NCI-H1048 (cell line): ENCODE results near the gene VKORC1L1.
"Not testable (repeated sequence)": the region's sequence is repeated elsewhere in the genome, so short reads cannot be mapped to it uniquely, and the experiment has no call there.

Source experiments
- DNase-seq: peaks from one replicate; lab custom pipeline; 2025; lab: John Stamatoyannopoulos, UW

VKORC1L1 gene

DNA sequence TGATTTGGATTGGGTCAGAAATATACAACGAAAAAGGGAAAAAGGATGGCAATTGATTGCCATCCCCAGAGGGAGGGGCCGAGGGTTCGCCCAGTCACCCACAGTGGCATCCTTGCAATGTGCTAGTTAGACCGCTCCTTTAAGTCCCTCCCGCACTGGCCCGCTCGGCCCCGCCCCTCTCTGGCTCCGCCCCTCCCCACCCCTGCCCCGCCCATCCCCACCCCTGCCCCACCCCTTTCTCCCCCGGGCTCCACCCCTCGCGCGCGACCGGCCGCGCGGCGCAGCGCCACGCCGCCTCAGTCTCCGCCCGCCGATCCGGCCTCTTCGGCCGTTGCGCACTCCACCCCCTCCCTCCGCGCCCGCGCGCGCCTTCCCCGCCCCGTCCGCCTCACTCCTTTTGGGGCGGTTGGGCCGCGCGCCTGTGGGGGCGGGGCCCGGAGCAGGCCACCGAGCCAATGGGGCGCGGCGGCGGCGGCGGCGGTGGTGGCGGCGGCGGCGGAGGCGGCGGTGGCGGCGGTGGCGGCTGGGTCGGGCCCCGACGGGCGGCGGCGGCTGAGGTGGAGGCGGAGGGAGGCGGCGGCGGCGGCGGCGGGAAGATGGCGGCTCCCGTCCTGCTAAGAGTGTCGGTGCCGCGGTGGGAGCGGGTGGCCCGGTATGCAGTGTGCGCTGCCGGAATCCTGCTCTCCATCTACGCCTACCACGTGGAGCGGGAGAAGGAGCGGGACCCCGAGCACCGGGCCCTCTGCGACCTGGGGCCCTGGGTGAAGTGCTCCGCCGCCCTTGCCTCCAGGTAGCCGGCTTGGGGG is at the start of gene VKORC1L1:
Gene VKORC1L1, plus strand, starts transcription at position 299 of the 806 bp plus-strand sequence. Its CDS starts 298 bp downstream, at position 597.
- peak; percentile 72 for DNase-seq

DNA sequence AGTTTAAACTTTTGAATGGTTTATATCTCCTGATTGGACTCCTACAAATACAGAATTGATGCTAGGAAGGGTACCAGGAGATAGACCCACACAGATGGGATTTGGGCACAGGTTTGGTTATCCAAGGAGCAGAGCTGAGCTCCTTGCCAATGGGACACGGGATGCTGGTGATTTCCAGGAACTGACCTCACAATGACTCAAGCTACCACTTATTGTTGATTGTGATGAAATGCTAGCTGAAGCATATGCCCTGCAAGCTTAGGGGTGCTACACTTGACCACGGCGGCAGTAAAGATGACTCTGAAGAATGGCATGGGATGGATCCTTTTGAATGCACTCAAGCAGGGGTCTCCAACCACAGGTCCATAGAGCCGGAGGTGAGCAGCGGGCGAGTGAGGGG is 45.5 kb upstream of the VKORC1L1 start:
- no peak for DNase-seq

DNA sequence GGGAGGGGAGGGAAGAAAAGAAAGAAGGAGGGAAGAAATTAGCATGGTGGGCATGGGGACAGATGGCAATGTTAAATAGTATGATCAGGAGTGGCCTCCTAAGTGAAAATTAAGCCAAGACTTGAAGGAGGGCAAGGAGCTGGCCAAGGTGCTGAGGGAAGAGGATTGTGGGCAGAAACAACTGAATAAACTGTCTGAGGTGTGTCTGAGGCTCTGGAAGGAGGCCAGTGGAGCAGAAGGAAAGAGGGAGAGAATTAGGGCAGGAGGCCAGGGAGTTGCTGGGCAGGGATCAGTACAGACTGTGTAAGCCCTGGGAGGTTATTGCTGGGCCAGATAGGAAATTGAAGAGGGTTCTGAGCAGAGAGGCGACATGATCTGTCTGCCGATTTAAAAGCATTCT is 40.6 kb upstream of the VKORC1L1 start:
- DNase-seq = no peak

DNA sequence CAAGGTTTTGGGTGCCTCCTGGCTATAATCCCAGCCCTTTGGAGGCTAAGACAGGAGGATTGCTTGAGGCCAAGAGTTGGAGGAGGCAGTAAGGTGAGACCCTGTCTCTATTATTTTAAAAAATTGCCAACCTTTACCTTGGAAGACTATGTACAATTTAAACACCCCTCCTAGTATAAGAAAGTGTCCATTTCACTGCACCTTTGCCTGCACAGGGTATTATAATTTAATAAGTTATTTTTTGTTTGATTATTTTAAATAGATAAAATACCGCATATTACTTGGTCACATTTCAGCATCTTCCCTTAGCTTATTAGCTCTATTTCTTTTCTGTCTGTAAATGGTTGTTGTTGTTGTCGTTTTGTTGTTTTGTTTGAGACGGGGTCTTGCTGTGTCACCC is 36.2 kb upstream of the VKORC1L1 start:
- not testable (repeated sequence) for DNase-seq

DNA sequence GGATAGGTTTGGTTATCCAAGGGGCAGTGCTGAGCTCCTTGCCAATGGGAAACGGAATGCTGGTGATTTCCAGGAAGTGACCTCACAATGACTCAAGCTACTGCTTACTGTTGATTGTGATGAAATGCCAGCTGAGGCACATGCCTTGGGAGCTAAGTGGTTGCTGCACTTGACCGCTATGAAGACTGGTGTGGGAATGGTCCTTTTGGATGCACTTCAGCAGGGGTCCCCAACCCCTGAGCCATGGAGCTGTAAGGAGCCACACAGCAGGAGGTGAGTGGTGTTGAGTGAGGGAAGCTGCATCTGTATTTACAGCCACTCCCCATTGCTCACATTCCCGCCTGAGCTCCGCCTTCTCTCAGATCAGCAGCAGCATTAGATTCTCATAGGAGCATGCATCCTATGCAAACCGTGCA is 35.3 kb upstream of the VKORC1L1 start:
- not testable (repeated sequence) for DNase-seq

DNA sequence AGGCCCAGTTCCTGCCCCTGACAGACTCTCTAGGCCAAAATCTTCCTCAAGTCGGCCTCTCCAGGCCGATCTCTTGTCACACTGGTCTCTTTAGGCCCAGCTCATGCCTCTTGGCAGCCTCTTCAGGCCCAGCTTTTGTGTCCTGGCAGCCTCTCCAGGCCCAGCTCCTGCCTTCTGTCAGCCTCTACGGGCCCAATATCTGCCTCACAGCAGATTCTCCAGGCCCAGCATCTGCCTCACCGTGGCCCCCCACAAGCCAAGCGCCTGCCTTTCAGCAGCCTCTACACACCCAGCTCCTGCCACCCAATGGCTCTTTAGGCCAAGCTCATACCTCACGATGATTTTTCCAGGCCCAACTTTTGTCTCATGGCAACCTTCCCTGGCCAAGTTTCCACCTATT is 33.0 kb upstream of the VKORC1L1 start:
- DNase-seq = no peak

DNA sequence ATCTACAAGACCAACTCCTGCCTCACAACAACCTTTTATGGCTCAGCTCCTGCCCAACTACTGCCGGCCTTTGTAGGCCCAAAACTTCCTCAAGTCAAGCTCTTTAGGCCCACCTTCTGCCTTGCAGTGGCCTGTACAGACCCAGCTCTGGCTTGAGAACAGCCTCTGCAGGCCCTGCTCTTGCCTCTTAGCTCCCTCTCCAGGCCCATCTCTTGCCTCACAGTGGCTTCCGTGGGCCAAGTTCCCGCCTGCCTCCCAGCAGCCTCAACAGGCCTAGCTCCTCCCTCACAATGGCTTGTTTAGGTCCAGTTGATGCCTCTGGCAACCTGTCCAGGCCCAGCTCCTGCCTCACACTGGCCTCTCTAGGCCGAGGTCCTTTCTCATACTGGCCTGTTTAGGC is 32.4 kb upstream of the VKORC1L1 start:
- DNase-seq = no peak

DNA sequence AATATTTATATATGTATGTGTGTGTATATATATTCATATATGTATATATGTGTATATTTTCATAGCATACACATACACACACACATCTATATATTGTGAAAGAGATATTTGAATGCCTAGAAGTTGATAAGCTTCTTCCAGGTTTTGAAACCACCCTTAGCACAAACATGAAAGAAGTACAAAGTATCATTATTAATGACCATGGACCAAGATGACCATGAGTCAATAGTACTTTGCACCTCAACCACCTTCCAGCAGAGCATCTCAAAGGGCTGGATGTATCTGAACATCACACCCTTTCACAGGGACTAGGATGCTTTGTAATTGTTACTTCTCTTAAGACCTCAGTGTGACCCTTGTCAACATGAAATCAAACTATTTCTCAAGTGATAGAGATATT is 29.3 kb upstream of the VKORC1L1 start:
- not testable (repeated sequence) for DNase-seq

DNA sequence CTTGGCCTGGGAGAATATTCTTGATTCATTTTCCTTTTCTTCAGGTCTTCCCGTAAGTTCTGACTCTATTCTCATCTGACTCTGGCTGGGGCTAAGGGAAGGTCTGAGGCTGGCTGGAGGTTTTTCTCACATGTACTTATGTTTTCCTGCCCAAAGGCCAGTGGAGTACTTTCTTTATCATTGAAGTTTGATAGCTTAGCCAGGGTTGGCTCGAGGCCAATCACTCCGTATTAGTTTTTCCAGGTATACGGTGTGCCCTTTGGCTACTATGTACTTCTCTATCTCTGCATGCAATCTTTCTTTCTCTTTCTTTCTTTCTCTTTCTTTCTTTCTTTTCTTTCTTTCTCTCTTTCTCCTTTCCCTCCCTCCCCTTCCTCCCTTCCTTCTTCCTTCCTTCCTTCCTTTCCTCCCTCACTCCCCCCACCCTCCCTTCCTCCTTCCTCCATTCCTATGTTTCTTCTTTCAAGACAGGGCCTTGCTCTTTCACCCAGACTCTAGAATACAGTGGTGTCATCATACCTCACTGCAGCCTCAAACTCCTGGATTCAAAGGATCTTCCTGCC is 26.8 kb upstream of the VKORC1L1 start:
- no peak for DNase-seq

DNA sequence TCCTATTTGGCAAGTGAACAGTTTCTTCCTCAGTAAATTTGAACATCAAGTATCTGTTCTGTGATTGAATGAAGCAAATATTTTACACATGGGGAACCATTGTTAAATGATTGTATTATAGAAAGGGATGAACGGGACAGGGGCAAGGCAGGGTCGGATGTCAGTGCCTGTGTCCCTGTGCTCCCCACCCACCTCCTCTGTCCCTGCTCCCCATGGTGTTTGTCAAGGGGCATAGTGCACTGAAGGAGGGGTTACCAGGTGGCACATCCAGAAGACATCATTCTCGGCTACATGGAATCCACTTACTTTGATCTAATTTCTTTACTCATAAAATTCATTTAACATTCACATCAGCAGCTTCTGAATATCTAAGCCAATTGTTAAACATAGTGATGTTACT is 19.4 kb upstream of the VKORC1L1 start:
- DNase-seq = not testable (repeated sequence)

DNA sequence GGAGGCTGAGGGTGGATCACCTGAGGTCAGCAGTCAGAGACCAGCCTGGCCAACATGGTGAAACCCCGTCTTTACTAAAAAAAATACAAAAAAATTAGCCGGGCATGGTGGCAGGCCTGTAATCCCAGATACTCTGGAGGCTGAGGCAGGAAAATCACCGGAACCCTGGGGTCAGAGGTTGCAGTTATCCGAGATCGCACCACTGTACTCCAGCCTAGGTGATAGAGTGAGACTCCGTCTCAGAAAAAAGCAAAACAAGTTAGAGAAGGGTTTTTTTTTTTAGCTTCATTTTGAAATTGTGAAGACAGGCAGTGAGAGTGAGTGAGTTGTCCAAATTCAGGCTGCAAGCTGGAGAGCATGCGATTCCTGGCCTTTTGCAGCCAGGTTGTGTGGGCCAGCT is 19.0 kb upstream of the VKORC1L1 start:
- not testable (repeated sequence) for DNase-seq

DNA sequence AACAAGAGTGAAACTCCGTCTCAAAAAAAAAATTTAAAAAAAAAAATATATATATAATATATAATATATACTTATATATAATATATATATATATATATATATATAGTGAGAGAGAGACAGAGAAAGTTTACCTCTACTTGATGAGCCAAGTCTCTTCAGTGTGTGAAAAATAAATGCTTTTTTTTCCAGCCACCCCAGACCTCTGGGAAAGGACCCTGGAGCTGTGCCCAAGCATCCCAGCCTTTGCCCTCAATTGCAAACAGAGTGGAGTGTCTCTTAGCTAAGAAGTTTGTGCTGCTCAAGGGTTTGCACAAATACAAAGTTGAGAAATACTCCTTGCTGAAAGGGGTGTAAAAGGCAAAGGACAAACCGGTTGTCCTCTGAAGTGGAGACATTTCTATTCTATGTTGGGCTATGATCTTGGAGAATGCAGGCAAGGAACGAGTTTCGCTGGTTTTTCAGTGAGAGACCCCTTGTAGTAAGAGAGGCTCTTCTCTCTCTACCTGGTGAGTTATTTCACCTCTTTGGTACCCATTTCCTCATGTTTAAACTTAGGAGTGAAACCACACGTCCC is 15.5 kb upstream of the VKORC1L1 start:
- DNase-seq = not testable (repeated sequence)

DNA sequence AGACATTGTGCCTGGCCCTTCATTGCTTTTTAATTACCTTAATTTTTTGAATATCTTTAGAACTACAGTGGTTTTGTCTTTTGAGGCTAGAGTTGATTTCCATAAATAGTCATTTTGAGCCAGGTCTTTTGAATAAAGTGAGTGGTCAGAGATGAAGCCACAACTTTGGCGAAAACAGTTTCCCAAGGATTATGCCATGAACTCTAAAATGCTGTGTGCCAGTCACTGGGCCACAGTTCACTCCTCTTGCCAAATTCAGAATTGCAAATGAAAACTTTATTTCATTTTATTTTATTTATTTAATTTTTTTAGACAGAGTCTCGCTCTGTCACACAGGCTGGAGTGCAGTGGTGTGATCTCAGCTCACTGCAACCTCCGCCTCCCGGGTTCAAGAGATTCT is 14.2 kb upstream of the VKORC1L1 start:
- not testable (repeated sequence) for DNase-seq

DNA sequence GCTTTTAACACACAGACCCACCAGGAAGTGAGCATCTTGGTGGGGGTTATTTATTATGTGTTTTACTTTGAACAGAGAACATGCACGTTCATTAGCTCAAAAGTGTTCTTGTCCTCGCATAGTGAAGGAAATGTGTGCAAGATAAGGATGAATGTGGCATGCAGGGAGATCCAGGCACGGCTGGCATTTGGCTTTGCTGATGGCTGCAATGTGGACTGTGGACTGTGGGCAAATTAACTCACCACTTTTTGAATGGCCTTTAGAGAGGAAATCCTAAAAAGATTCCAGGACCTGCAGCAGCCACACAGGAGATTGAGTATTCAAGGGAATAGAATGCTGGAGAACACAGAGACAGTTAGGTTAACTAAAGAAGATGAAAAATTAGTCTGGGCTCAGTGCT is 6.6 kb upstream of the VKORC1L1 start:
- not testable (repeated sequence) for DNase-seq

DNA sequence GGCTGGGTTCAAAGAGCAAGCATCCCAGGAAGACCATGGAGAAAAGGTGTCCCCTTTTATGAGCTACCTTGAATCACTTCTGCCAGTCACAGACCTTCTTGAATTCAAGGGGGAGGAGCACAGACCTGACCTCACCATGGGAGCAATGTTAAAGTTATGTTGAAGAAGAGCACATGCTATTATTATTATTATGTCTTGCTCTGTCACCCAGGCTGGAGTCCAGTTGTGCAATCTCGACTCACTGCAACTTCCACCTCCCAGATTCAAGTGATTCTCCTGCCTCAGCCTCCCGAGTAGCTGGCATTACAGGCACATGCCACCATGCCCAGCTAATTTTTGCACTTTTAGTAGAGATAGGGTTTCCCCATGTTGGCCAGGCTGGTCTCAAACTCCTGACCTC is 5.2 kb upstream of the VKORC1L1 start:
- DNase-seq = not testable (repeated sequence)

DNA sequence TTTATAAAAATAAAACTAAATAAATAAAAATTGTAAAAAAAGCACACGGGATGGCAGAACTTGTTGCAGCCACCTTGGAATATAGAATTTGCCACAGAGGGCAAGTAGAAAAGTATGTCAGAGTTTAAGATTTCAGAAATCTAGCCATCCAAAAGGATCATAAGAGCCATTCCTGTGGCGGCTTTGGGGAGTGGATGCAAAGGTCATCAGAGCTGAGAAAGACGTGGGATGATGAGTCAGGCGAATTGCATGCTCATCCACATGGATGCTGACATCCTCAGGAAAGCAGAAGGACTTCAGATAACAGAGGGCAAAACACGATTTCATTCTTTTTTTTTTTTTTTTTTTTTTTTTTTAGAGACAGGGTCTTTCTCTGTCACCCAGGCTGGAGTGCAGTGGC is 3.6 kb upstream of the VKORC1L1 start:
- not testable (repeated sequence) for DNase-seq

DNA sequence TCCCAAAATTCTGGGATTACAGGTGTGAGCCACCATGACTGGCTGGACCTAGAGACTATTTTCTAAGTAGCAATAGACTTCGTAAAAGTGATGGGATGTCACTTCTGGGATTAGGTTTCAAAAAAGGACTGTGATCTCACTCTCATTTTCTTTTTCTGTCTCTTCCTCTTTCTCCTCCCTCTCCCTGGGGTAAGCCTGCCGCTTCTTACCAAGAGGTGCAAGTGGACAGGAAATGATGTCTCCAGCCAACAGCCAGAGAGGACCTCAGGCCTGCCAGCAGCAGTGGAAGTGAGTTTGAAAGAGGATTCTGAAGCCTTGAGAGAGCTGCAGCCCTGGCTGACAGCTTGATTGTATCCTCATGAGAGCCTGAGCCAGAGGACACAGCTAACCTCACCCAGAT is 1.4 kb upstream of the VKORC1L1 start:
- not testable (repeated sequence) for DNase-seq

DNA sequence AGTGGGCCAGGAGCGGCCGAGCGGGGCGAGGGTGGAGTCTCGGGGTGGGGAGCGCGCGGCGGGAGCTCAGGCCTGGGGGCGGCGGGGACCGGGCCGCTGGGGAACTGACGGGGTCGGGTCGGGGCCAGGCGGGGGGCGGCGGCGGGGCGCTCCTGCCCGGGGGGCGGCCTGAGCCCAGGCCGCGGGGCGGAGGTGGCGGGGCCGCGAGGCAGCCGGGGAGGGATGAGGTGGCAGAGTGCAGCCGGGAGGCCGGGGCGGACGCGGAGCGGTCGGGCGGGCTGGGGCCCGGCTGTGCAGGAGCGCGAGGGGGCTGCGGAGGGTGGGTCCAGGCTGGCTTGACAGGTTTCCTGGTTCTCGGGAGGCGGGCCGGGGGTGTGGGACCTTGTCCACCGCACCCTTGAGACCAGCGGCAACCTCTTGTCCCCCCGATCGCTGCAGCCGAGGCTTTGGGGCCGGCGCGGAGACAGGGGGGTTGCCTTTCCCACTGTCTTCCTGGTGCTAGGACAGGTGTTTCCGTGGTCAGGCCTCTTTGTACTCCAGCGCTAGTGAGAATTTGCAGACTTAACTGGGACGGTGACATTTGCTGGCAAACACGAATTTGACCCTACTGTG is 814 bp downstream of the VKORC1L1 start:
- not testable (repeated sequence) for DNase-seq

DNA sequence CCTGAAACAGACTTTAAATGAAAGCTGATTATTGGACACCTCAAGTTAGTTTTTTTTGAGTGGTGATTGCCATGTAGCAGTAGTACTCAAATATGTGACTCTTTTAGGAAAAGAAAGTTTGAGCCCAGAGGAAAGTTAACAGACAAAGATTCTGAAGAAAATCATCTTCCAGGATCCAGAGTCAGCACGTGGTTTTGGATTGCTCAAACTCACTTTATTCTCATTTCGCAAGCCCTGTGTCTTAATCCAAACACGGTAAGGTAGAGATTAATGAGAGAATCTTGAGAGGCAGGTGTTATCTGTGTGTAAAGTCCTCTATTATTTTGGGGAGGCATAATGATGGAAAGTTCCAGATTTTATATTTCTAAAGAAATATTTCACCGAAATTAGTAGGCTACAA is 2.8 kb downstream of the VKORC1L1 start:
- DNase-seq = not testable (repeated sequence)

DNA sequence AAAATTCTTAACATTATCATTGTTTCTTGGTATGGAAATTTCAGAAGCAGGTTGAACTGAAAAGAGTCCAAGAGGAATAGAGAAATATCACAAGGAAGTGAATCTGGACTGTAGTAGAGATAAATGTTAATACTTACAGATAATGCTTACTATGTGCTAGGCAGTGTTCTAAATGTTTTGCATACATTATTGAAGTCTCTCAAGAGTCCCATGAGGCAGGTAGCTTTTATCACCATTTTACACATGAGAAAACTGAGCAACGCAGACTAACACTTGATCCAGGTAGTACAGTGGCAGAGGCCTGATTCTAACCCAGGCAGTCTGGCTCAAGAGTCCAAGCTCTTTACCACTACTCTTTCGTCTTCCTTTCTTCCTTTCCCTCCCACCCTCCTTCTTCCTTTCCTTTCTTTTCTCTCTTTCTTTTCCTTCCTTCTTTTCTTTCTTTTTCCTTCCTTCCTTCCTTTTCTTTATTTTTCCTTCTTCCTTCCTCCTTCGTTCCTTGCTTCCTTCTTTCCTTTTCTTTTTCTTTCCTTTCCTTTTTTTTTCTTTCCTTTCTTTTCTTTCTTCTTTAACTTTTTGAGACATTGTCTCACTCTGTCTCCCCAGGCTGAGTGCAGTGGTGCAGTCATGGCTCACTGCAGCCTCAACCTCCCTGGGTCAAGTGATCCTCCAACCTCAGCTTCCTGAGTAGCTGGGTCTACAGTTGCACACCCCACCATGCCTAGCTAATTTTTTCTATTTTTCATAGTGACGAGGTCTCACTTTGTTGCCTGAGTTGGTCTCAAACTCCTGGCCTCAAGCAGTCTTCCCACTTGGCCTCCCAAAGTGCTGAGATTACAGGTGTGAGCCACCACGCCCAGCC is 6.6 kb downstream of the VKORC1L1 start:
- DNase-seq = not testable (repeated sequence)

DNA sequence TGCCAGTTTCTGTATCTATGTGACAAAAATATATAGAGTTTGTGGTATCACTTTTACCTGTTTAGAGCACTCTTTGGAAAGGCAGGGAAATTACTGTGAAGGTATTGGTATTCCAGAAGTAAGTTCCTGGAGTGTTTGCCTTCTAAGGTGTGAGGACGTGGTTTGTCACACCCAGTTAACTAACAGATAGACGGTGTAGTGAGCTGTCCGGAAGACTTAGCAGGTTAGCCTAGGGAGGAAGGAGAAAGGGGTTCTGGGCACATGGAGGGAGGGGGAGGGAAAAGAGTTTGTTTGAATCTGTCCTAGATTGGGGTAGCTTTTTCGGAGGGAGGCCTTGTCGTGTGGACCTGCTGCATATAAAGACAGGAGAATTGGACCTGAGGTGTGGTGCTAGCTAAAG is 7.4 kb downstream of the VKORC1L1 start:
- not testable (repeated sequence) for DNase-seq

DNA sequence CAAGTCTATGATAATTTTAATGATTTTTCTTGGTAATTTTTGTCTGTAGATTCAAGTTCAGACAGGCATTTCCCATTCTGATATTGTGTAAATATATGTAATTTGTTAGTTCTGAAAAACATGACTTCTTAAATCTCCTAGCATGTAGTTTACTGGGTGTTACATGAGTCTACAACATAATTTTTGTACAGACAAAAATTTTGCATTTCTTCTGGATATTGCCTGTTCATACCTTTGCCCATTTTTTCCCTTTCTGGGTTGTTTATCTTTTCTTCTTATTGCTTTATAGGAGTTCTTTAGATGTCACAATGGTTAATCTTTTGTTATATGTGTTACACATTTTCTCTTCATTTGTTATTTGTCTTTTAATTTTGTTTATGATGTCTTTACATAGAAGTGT is 12.1 kb downstream of the VKORC1L1 start:
- not testable (repeated sequence) for DNase-seq
